ENCODE data around the gene RPS26. TPM values are rescaled to one million over a fixed set of nuclear protein-coding genes. Genes with fewer than 3 reads are reported as not detected.

Gene RPS26
- total and polyA plus RNA-seq, 2 of the 13 experiments (the other 11 are each of a cell fraction or from before 2014, with no cell fraction given), result 150 to 421 TPM

GRCh38 chr12:55996715-55997534, 44.8 kb upstream of the RPS26 start, which contains the start of gene SUOX (continued):
- no peak for TF ChIP-seq E2F5 (CRISPR knock-in tag; conservative IDR thresholded peaks at IDR 0.05)
- no peak for TF ChIP-seq STAT6 (CRISPR knock-in tag; IDR thresholded peaks at IDR 0.05; ENCODE audit: borderline replicate concordance)
- TF ChIP-seq THYN1 (CRISPR knock-in tag; IDR thresholded peaks at IDR 0.05; ENCODE audit: borderline replicate concordance, low read depth), result no peak
- TF ChIP-seq ZNF589 (CRISPR knock-in tag; conservative IDR thresholded peaks at IDR 0.05), result peak; percentile 70; the same call in 1 of the 2 replicates
- TF ChIP-seq ZSCAN22 (CRISPR knock-in tag; IDR thresholded peaks at IDR 0.05), result no peak
- no peak for TF ChIP-seq TRIM24 (CRISPR knock-in tag; IDR thresholded peaks at IDR 0.05)
- no peak for TF ChIP-seq DMTF1 (CRISPR knock-in tag; IDR thresholded peaks at IDR 0.05)
- no peak for TF ChIP-seq ZNF382 (CRISPR knock-in tag; IDR thresholded peaks at IDR 0.05; ENCODE audit: borderline replicate concordance)
- TF ChIP-seq THRA (CRISPR knock-in tag; IDR thresholded peaks at IDR 0.05; ENCODE audit: borderline replicate concordance), result peak; percentile 30; the same call in 1 of the 2 replicates
- no peak for TF ChIP-seq ATF3 (CRISPR knock-in tag; IDR thresholded peaks at IDR 0.05)
- TF ChIP-seq ZNF513 (CRISPR knock-in tag; conservative IDR thresholded peaks at IDR 0.05), result no peak
- no peak; the same call in 1 of the 2 replicates for TF ChIP-seq ZNF609 (CRISPR knock-in tag; IDR thresholded peaks at IDR 0.05; ENCODE audit: borderline replicate concordance)
